GM23338 (cell line): Measurements from ENCODE around the gene SLC1A6.

Experiments used
- CREB1 ChIP-seq: fragments of 250-450 bp; sonication (Bioruptor Pico); IDR thresholded peaks from 2 replicates; pipeline ENCODE4 v1.5.0; 2020; ENCODE audit warnings: low read depth, mild to moderate bottlenecking, moderate library complexity
- CTCF ChIP-seq, 2 experiments: fragments of 200-600 bp in 1 of 2; sonication (generic) in 1 of 2; conservative IDR thresholded peaks; 2 replicates each; pipeline versions ENCODE4 v1.5.1 to v1.6.1; 2016 to 2017; ENCODE audit warnings: antibody characterized with exemption in 2 of 2, low read depth in 2 of 2, mild to moderate bottlenecking in 2 of 2, moderate library complexity in 1 of 2
- EZH2 ChIP-seq: fragments of 200-600 bp; sonication (generic); IDR thresholded peaks from one replicate; pipeline ENCODE4 v1.8.0; 2017; ENCODE audit warnings: antibody characterized with exemption, mild to moderate bottlenecking, low read depth; ENCODE audit not compliant: unreplicated experiment
- NANOG ChIP-seq: IDR thresholded peaks from 2 replicates; pipeline ENCODE4 v1.6.1; 2016; ENCODE audit warnings: antibody characterized with exemption, borderline replicate concordance
- POLR2AphosphoS5 ChIP-seq: IDR thresholded peaks from 2 replicates; pipeline ENCODE4 v1.6.1; 2016; ENCODE audit warnings: antibody characterized with exemption, low read depth
- REST ChIP-seq: IDR thresholded peaks from one replicate; pipeline ENCODE4 v1.6.1; 2018; ENCODE audit warnings: antibody characterized with exemption; ENCODE audit not compliant: unreplicated experiment
- ZNF114 ChIP-seq: fragments of 250-450 bp; sonication (Bioruptor Pico); IDR thresholded peaks from 2 replicates; pipeline ENCODE4 v1.5.0; 2020; ENCODE audit warnings: mild to moderate bottlenecking, moderate library complexity
- ZNF331 ChIP-seq: fragments of 250-450 bp; sonication (Bioruptor Pico); IDR thresholded peaks from 2 replicates; pipeline ENCODE4 v1.5.0; 2020; ENCODE audit warnings: low read depth, mild to moderate bottlenecking, moderate library complexity
- ZNF462 ChIP-seq: fragments of 250-450 bp; sonication (Bioruptor Pico); IDR thresholded peaks from 2 replicates; pipeline ENCODE4 v1.5.0; 2020; ENCODE audit warnings: mild to moderate bottlenecking, moderate library complexity

DNA sequence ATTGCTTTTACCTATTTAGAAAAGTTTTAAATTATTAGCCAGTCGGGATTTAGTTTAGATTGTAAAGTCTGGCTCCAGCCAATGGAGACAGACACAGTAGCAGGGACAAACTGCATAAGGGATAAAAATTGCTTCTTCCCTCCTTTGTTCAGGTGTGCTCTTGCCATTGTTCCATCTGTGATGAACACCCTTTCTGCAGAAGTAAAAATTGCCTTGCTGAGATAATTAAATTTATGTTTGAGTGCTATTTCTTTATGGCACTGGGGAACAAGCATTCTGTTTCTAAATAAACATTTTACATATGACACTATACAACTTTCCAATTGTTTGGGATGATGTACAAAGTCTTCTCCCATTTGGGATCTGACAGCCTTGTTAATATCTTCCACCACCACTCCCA is 20.4 kb downstream of the SLC1A6 start:
- TF ChIP-seq CTCF (conservative IDR thresholded peaks at IDR 0.05; ENCODE audit: low read depth in 2 of 2): no peak
- TF ChIP-seq REST: no peak
- TF ChIP-seq EZH2: no peak
- no peak for TF ChIP-seq CREB1 (CRISPR knock-in tag)
- TF ChIP-seq ZNF114 (CRISPR knock-in tag): no peak
- no peak for TF ChIP-seq POLR2AphosphoS5
- no peak for TF ChIP-seq ZNF331
- no peak for TF ChIP-seq ZNF462
- TF ChIP-seq NANOG: no peak
